OCI-LY3 (cell line): Measurements from ENCODE around the gene KCNMB1.

Experiments
- CTCF ChIP-seq: fragments of 200-600, 300-600 bp; sonication (generic); IDR thresholded peaks from 2 replicates; pipeline ENCODE4 v1.5.1; 2014; ENCODE audit warnings: antibody characterized with exemption, low read length, low read depth
- EZH2phosphoT487 ChIP-seq: fragments of 200-600 bp; shearing (Covaris generic); IDR thresholded peaks from 2 replicates; pipeline ENCODE4 v1.6.1; 2018; ENCODE audit warnings: antibody characterized with exemption, mixed run types, low read depth

DNA sequence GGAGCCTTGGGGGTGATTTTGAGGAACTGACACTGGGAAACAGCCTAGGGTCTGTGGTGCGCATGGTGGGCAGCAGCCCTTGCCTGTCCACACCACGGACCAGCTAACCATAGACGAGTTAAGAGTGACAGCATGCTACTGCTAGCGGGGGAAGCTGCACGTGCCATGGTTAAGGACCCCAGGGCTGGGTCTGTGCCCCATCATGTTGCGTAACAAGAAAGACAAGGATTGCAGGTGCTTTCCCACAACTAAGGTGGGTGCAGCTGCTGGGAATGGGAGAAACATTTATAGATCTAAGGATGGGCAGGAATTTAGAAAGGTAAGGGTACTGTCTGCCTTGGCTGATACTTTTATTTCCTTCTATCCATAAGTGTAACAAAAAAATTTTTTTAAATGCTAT is 17.9 kb upstream of the KCNMB1 start:
- no peak for TF ChIP-seq CTCF
- TF ChIP-seq EZH2phosphoT487: no peak
